PC-9 (cell line): ENCODE results near the gene LYST. TPM values are rescaled to one million over a fixed set of nuclear protein-coding genes. Genes with fewer than 3 reads are reported as not detected.

ENCODE experiments used
- BruUV-seq: library from RNA; stranded (reverse); fragments of 400-500 nt; replicated peaks from 2 replicates; lab custom pipeline; 2021; lab: Mats Ljungman, UMichigan
- CTCF ChIA-PET: fragments of 300-600 bp; sonication (Branson Sonifier 250); formaldehyde crosslinking; loops from one replicate; lab custom pipeline; 2022; ENCODE audit warnings: antibody characterized with exemption; lab: Charles Lee
- POLR2A ChIA-PET: fragments of 300-600 bp; sonication (Branson Sonifier 250); formaldehyde crosslinking; loops from one replicate; lab custom pipeline; 2022; ENCODE audit warnings: antibody characterized with exemption; ENCODE audit not compliant: unreplicated experiment; lab: Charles Lee
- DNase-seq, 2 experiments: peaks; one replicate each; pipeline versions ENCODE4 v3.0.0 to v3.0.0-alpha.2; 2015 to 2022; ENCODE audit warnings: mixed read lengths in 1 of 2
- H2AFZ ChIP-seq: fragments of 200-600 bp; sonication (generic); 2 replicates; pipeline ENCODE4 v1.8.1; 2017; ENCODE audit warnings: antibody characterized with exemption
- H3F3A ChIP-seq: fragments of 200-600 bp; sonication (generic); 2 replicates; pipeline ENCODE4 v1.8.1; 2017; ENCODE audit warnings: antibody characterized with exemption, mild to moderate bottlenecking, low read depth; ENCODE audit not compliant: insufficient read depth
- H3K27ac ChIP-seq: fragments of 200-600 bp; sonication (generic); 2 replicates; pipeline ENCODE4 v1.6.1; 2016; ENCODE audit warnings: mixed run types
- H3K27me3 ChIP-seq: fragments of 200-600 bp; sonication (generic); 2 replicates; pipeline ENCODE4 v1.6.1; 2016; ENCODE audit warnings: low read depth, mixed run types; ENCODE audit not compliant: insufficient read depth
- H3K36me3 ChIP-seq: fragments of 200-600 bp; sonication (generic); 2 replicates; pipeline ENCODE4 v1.6.1; 2016; ENCODE audit warnings: low read depth, mixed run types
- H3K4me1 ChIP-seq: fragments of 200-600 bp; sonication (generic); replicated peaks from 2 replicates; pipeline ENCODE4 v1.6.1; 2016; ENCODE audit warnings: mixed run types; ENCODE audit not compliant: insufficient read depth
- H3K4me2 ChIP-seq: fragments of 200-600 bp; sonication (generic); 2 replicates; pipeline ENCODE4 v1.6.1; 2017; ENCODE audit warnings: mixed run types
- H3K4me3 ChIP-seq: fragments of 200-600 bp; sonication (generic); 2 replicates; pipeline ENCODE4 v1.6.1; 2016; ENCODE audit warnings: mixed run types
- H3K79me2 ChIP-seq: fragments of 200-600 bp; sonication (generic); 2 replicates; pipeline ENCODE4 v1.6.1; 2017; ENCODE audit warnings: low read depth, mixed run types
- H3K9me2 ChIP-seq: fragments of 200-600 bp; sonication (generic); 2 replicates; pipeline ENCODE4 v1.8.1; 2017; ENCODE audit warnings: mild to moderate bottlenecking; ENCODE audit not compliant: insufficient read depth
- H3K9me3 ChIP-seq: fragments of 200-600 bp; sonication (generic); 2 replicates; pipeline ENCODE4 v1.8.1; 2016; ENCODE audit warnings: low read depth; ENCODE audit not compliant: insufficient read depth
- H4K20me1 ChIP-seq: fragments of 200-600 bp; sonication (generic); 2 replicates; pipeline ENCODE4 v1.8.1; 2017; ENCODE audit not compliant: insufficient read depth
- CTCF ChIP-seq: fragments of 200-600 bp; sonication (generic); conservative IDR thresholded peaks from 2 replicates; pipeline ENCODE4 v1.6.1; 2017; ENCODE audit warnings: mixed run types, antibody characterized with exemption, mild to moderate bottlenecking, moderate library complexity
- EZH2 ChIP-seq: fragments of 200-600 bp; sonication (generic); IDR thresholded peaks from 2 replicates; pipeline ENCODE4 v1.8.0; 2017; ENCODE audit warnings: antibody characterized with exemption, low read depth
- intact Hi-C: fragments of 100-400 bp; cut with micrococcal nuclease; formaldehyde crosslinking; loops from one replicate; pipeline ENCODE4 v1.10.0; 2022; ENCODE audit not compliant: unreplicated experiment
- total RNA-seq: library from RNA; stranded (reverse); gene quantifications from 2 replicates; pipeline ENCODE4 v1.2.3, GENCODE V29; 2021

Gene LYST
- total RNA-seq, 1 experiment from 2014 or later, result 14.1 TPM

GRCh38 chr1:235722858-235723257, 143.8 kb downstream of the LYST start:
- Histone ChIP-seq H3K4me3 (no peak overlapping the region), H2AFZ (no peak overlapping the region), H3K79me2 (no peaks in the 10 kb centered on the region), H3K27ac (no peak overlapping the region), H3K9me2 (0 out of 2 replicates have a peak, but pooled peaks cover 4% of the 10 kb centered on the region), H3K9me3 (no peaks in the 10 kb centered on the region), H3F3A (0 out of 2 replicates have a peak, but pooled peaks cover 6% of the 10 kb centered on the region), H3K27me3 (no peaks in the 10 kb centered on the region), H3K4me2 (no peak overlapping the region), H3K36me3 (peaks cover 4% of the 10 kb centered on the region; the same call in 1 of the 2 replicates), H4K20me1 (no peaks in the 10 kb centered on the region), H3K4me1 (peaks cover 5% of the 10 kb centered on the region; the same call in 1 of the 2 replicates)
- ChIA-PET CTCF (no interaction called here), POLR2A (no interaction called here)
- TF ChIP-seq CTCF (no peak), EZH2 (no peak)
- no peak for DNase-seq
- intact Hi-C loops, result no loop called here
- no TSS peak for BruUV-seq

GRCh38 chr1:235721982-235722381, 144.7 kb downstream of the LYST start:
- Histone ChIP-seq H3F3A (0 out of 2 replicates have a peak, but pooled peaks cover 6% of the 10 kb centered on the region), H4K20me1 (no peaks in the 10 kb centered on the region), H3K27ac (no peak overlapping the region), H3K9me3 (no peaks in the 10 kb centered on the region), H3K9me2 (0 out of 2 replicates have a peak, but pooled peaks cover 4% of the 10 kb centered on the region), H3K4me3 (no peak overlapping the region), H3K27me3 (no peaks in the 10 kb centered on the region), H3K36me3 (peaks cover 4% of the 10 kb centered on the region; the same call in 1 of the 2 replicates), H3K4me2 (no peak overlapping the region), H3K4me1 (peaks cover 5% of the 10 kb centered on the region; the same call in 1 of the 2 replicates), H2AFZ (no peak overlapping the region), H3K79me2 (no peaks in the 10 kb centered on the region)
- no peak for DNase-seq
- TF ChIP-seq EZH2, result no peak
- TF ChIP-seq CTCF, result no peak
- BruUV-seq, result no TSS peak
- ChIA-PET POLR2A (no interaction called here), CTCF (interaction anchor here (0.5 kb wide), 1 partner anchor 126 kb away, joined by 3 read pairs; no protein-coding TSS in a partner anchor)
- intact Hi-C loops, result no loop called here

GRCh38 chr1:235720544-235720943, 146.2 kb downstream of the LYST start:
- H3K27ac ChIP-seq, result no peak overlapping the region
- intact Hi-C loops, result no loop called here
- peaks cover 5% of the 10 kb centered on the region; the same call in 1 of the 2 replicates for H3K4me1 ChIP-seq
- H3K9me3 ChIP-seq, result no peaks in the 10 kb centered on the region
- H3K79me2 ChIP-seq, result no peaks in the 10 kb centered on the region
- CTCF ChIA-PET, result no interaction called here
- 0 out of 2 replicates have a peak, but pooled peaks cover 4% of the 10 kb centered on the region for H3K9me2 ChIP-seq
- 0 out of 2 replicates have a peak, but pooled peaks cover 6% of the 10 kb centered on the region for H3F3A ChIP-seq
- no peak for DNase-seq
- H3K4me2 ChIP-seq, result no peak overlapping the region
- BruUV-seq, result no TSS peak
- H2AFZ ChIP-seq, result no peak overlapping the region
- H3K27me3 ChIP-seq, result no peaks in the 10 kb centered on the region
- H4K20me1 ChIP-seq, result no peaks in the 10 kb centered on the region
- POLR2A ChIA-PET, result no interaction called here
- no peak overlapping the region for H3K4me3 ChIP-seq
- TF ChIP-seq CTCF (no peak), EZH2 (no peak)
- peaks cover 4% of the 10 kb centered on the region; the same call in 1 of the 2 replicates for H3K36me3 ChIP-seq
